ENCODE data around the gene SLC12A5.
"Not testable (repeated sequence)": the region's sequence is repeated elsewhere in the genome, so short reads cannot be mapped to it uniquely, and the experiment has no call there.

Gene SLC12A5

DNA sequence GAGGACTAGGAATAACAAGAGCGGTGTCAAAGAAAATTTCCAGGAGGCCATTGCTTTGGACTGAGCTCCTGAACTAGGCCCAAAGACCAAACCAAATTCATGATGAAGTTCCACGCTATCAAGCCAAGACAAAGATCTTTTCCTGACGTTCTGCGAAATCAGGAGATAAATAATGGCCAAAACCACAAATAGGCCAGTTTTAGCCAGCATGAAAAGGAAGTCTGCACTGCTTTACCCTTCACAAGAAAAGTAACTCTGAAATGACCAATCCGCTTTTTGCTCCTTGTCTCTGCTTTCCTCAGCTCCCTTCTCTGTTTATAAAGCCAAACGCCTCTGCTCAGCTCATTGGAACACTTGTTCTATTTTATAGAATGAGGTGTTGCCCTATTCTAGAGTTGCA lies 54.1 kb downstream of the SLC12A5 start:
- no peak overlapping the region for H3K4me3 Mint-ChIP-seq
- H3K4me1 Mint-ChIP-seq (ENCODE audit: low read depth) = peaks cover 72% of the 10 kb centered on the region
- H3K36me3 Mint-ChIP-seq (ENCODE audit: low read depth) = peaks cover 37% of the 10 kb centered on the region
- no peaks in the 10 kb centered on the region for H3K9me3 Mint-ChIP-seq
- DNase-seq = no peak
- no peak overlapping the region for H3K27ac Mint-ChIP-seq
- no peaks in the 10 kb centered on the region for H3K27me3 Mint-ChIP-seq

GRCh38 chr20:46083531-46084061 lies 54.6 kb downstream of the SLC12A5 start:
- H3K27me3 Mint-ChIP-seq = no peaks in the 10 kb centered on the region
- no peak overlapping the region for H3K27ac Mint-ChIP-seq
- no peak overlapping the region for H3K4me3 Mint-ChIP-seq
- DNase-seq = no peak
- peaks cover 77% of the 10 kb centered on the region for H3K4me1 Mint-ChIP-seq (ENCODE audit: low read depth)
- no peaks in the 10 kb centered on the region for H3K9me3 Mint-ChIP-seq
- peaks cover 37% of the 10 kb centered on the region for H3K36me3 Mint-ChIP-seq (ENCODE audit: low read depth)

- no peak for DNase-seq
- H3K27ac Mint-ChIP-seq = no peak overlapping the region
- no peaks in the 10 kb centered on the region for H3K27me3 Mint-ChIP-seq
- peaks cover 79% of the 10 kb centered on the region for H3K4me1 Mint-ChIP-seq (ENCODE audit: low read depth)
- no peak overlapping the region for H3K4me3 Mint-ChIP-seq
- H3K9me3 Mint-ChIP-seq = no peaks in the 10 kb centered on the region
- peaks cover 34% of the 10 kb centered on the region for H3K36me3 Mint-ChIP-seq (ENCODE audit: low read depth)
These were observed 55.8 kb downstream of the SLC12A5 start for GRCh38 chr20:46084805-46085178.

DNA sequence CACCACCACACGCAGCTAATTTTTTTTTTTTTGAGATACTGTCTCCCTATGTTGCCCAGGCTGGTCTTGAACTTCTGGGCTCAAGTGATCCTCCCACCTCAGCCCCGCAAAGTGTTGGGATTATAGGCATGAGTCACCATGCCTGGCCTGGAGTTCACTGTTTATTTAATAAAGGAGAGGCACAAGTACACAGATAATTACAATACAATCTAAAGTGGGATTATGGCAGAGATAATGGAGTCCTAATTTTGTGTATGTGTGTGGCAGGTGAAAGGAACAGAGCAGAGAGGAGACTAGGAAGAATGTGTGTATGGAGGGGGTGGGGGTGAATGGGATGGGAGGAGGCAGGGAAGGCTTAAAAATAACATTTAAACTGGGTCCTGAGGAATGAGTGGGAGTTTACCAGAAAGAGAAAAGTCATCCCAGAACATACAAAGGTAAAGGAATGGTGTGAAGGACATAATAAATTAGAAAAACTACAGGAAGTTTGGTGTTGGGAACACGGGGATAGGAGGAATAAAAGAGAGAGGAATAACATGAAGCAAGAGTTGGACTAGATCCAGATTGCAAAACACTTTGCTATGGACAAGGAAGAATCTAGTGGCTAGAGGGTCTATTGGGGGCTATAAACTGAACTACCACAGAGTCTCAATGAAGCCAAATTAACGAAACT lies 56.3 kb downstream of the SLC12A5 start:
- H3K36me3 Mint-ChIP-seq (ENCODE audit: low read depth) = peaks cover 33% of the 10 kb centered on the region
- no peak for DNase-seq
- H3K4me1 Mint-ChIP-seq (ENCODE audit: low read depth) = peaks cover 83% of the 10 kb centered on the region
- H3K4me3 Mint-ChIP-seq = no peak overlapping the region
- peak overlapping the region; percentile 1 for H3K27ac Mint-ChIP-seq
- no peaks in the 10 kb centered on the region for H3K9me3 Mint-ChIP-seq
- H3K27me3 Mint-ChIP-seq = no peaks in the 10 kb centered on the region

- Mint-ChIP-seq H3K4me1 (ENCODE audit: low read depth) (peaks cover 77% of the 10 kb centered on the region), H3K27me3 (no peaks in the 10 kb centered on the region), H3K4me3 (peak overlapping the region; percentile 24), H3K9me3 (no peaks in the 10 kb centered on the region), H3K27ac (no peak overlapping the region), H3K36me3 (ENCODE audit: low read depth) (peaks cover 30% of the 10 kb centered on the region)
- DNase-seq = no peak
These were observed 58.1 kb downstream of the SLC12A5 start for GRCh38 chr20:46087161-46087560.

GRCh38 chr20:46088409-46089166 lies 59.6 kb downstream of the SLC12A5 start:
- no peaks in the 10 kb centered on the region for H3K27me3 Mint-ChIP-seq
- no peak for DNase-seq
- peak overlapping the region; percentile 94 for H3K4me3 Mint-ChIP-seq
- H3K4me1 Mint-ChIP-seq (ENCODE audit: low read depth) = peaks cover 62% of the 10 kb centered on the region
- no peaks in the 10 kb centered on the region for H3K9me3 Mint-ChIP-seq
- H3K36me3 Mint-ChIP-seq (ENCODE audit: low read depth) = peaks cover 30% of the 10 kb centered on the region
- H3K27ac Mint-ChIP-seq = peak overlapping the region; percentile 96

GRCh38 chr20:46089167-46089416 lies 60.1 kb downstream of the SLC12A5 start:
- H3K4me1 Mint-ChIP-seq (ENCODE audit: low read depth) = peaks cover 57% of the 10 kb centered on the region
- no peaks in the 10 kb centered on the region for H3K27me3 Mint-ChIP-seq
- no peak for DNase-seq
- H3K36me3 Mint-ChIP-seq (ENCODE audit: low read depth) = peaks cover 30% of the 10 kb centered on the region
- H3K9me3 Mint-ChIP-seq = no peaks in the 10 kb centered on the region
- H3K27ac Mint-ChIP-seq = peak overlapping the region; percentile 96
- H3K4me3 Mint-ChIP-seq = peak overlapping the region; percentile 94

GRCh38 chr20:46089417-46090388 lies 60.7 kb downstream of the SLC12A5 start, which contains the start of gene NCOA5:
TSS of gene NCOA5 (minus strand) at chr20:46089962. CDS start at chr20:46079424, 10,538 bp downstream.
- peak; percentile 94 for DNase-seq
- H3K27me3 Mint-ChIP-seq = no peaks in the 10 kb centered on the region

GRCh38 chr20:46091622-46092535 lies 62.9 kb downstream of the SLC12A5 start:
- H3K36me3 Mint-ChIP-seq (ENCODE audit: low read depth) = peaks cover 23% of the 10 kb centered on the region
- H3K4me1 Mint-ChIP-seq (ENCODE audit: low read depth) = peaks cover 30% of the 10 kb centered on the region
- DNase-seq, H3K27ac Mint-ChIP-seq, H3K9me3 Mint-ChIP-seq, H3K27me3 Mint-ChIP-seq, H3K4me3 Mint-ChIP-seq: not testable (repeated sequence)

More at GRCh38 chr20:46089417-46090388, 60.7 kb downstream of the SLC12A5 start, which contains the start of gene NCOA5:
- Mint-ChIP-seq H3K9me3 (no peaks in the 10 kb centered on the region), H3K36me3 (ENCODE audit: low read depth) (peaks cover 28% of the 10 kb centered on the region), H3K4me3 (peak within 1 kb of the TSS; percentile 94), H3K4me1 (ENCODE audit: low read depth) (peaks cover 51% of the 10 kb centered on the region), H3K27ac (peak within 1 kb of the TSS; percentile 96)

DNA sequence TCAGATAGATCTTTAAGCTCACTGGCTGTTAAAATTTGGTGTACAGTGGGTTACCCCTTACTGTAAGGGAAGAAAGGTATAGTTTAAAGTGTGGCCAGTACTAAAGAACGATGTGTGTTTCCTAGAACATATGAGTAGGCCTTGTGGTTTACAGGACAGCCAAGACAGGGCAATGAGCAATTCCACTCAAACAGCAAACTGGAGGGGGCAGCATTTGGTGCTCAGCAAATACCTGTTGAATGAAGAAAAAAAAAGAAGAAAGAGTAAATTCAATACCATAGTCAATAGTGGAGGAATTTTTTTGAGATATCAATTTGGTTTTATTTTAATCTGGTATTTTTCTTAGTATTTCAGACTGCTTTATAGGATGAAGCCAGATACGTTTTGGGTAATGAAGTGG lies 64.5 kb downstream of the SLC12A5 start:
- Mint-ChIP-seq H3K27ac (no peak overlapping the region), H3K27me3 (peaks cover 6% of the 10 kb centered on the region), H3K9me3 (no peaks in the 10 kb centered on the region), H3K36me3 (ENCODE audit: low read depth) (peaks cover 11% of the 10 kb centered on the region), H3K4me1 (ENCODE audit: low read depth) (peaks cover 13% of the 10 kb centered on the region), H3K4me3 (no peak overlapping the region)
- no peak for DNase-seq

DNA sequence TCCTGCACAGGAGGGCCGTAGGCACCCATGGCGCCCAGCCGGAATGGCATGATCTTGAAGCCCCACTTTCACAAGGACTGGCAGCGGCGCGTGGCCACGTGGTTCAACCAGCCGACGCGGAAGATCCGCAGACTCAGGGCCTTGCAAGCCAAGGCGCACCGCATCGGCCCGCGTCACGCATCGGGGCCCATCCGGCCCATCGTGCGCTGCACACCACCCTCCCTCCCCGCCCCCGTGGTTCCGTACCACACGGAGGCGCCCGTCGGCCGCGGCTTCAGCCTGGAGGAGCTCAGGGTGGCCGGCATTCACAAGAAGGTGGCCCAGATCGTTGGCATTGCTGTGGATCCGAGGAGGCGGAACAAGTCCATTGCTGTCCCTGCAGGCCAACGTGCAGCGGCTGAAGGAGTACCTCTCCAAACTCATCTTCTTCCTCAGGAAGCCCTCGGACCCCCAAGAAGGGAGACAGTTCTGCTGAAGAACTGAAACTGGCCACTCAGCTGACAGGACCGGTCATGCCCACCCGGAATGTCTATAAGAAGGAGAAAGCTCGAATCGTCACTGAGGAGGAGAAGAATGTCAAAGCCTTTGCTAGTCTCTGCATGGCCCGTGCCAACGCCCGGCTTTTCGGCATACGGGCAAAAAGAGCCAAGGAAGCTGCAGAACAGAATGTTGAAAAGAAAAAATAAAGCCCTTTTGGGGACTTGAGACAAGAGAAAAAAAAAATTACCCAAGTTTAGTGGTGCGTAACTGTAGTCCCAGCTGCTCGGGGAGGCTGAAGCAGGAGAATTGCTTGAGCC lies 70.7 kb downstream of the SLC12A5 start:
- H3K9me3 Mint-ChIP-seq = no peaks in the 10 kb centered on the region
- no peaks in the 10 kb centered on the region for H3K4me1 Mint-ChIP-seq (ENCODE audit: low read depth)
- no peak for DNase-seq
- H3K27ac Mint-ChIP-seq = no peak overlapping the region
- no peak overlapping the region for H3K4me3 Mint-ChIP-seq
- H3K27me3 Mint-ChIP-seq = peaks cover 56% of the 10 kb centered on the region
- no peaks in the 10 kb centered on the region for H3K36me3 Mint-ChIP-seq (ENCODE audit: low read depth)

GRCh38 chr20:46100444-46100843 lies 71.4 kb downstream of the SLC12A5 start:
- not testable (repeated sequence) for H3K27ac Mint-ChIP-seq; H3K4me1 Mint-ChIP-seq (ENCODE audit: low read depth); H3K4me3 Mint-ChIP-seq; DNase-seq; H3K9me3 Mint-ChIP-seq; H3K36me3 Mint-ChIP-seq (ENCODE audit: low read depth)
- H3K27me3 Mint-ChIP-seq = peaks cover 64% of the 10 kb centered on the region

GRCh38 chr20:46100988-46101387 lies 72.0 kb downstream of the SLC12A5 start:
- peaks cover 67% of the 10 kb centered on the region for H3K27me3 Mint-ChIP-seq
- H3K4me3 Mint-ChIP-seq = no peak overlapping the region
- H3K4me1 Mint-ChIP-seq (ENCODE audit: low read depth) = no peaks in the 10 kb centered on the region
- DNase-seq = no peak
- H3K36me3 Mint-ChIP-seq (ENCODE audit: low read depth) = no peaks in the 10 kb centered on the region
- no peak overlapping the region for H3K27ac Mint-ChIP-seq
- H3K9me3 Mint-ChIP-seq = no peaks in the 10 kb centered on the region
